Retina (tissue), 1 donor: ENCODE results near the gene AQP12B.
"Not testable (repeated sequence)": the region's sequence is repeated elsewhere in the genome, so short reads cannot be mapped to it uniquely, and the experiment has no call there.

Experiments
- DNase-seq: peaks from one replicate; pipeline ENCODE4 v3.0.0-alpha.2; 2016

Gene AQP12B

GRCh38 chr2:240701091-240701735, 18.5 kb upstream of the AQP12B start:
- DNase-seq, result no peak

DNA sequence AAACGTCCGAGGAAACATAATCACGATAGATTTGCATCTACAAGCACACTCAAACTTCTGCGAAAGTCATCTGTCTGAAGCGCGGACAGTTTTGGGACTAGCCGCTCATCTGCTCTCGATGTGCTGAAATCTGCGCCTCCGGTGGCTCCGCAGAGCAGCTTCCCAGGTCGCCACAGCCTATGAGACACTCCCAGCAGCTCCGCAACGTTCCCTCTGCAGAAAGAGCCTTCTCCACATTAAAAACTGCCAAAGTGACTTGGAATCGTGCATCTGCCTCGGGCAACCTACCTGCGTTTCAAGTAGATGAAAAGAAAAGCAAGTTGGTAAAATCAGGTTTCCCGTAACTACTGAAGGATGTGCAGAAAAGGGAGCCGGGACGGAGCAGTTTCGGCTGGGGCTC, 17.9 kb upstream of the AQP12B start:
- DNase-seq, result not testable (repeated sequence)

DNA sequence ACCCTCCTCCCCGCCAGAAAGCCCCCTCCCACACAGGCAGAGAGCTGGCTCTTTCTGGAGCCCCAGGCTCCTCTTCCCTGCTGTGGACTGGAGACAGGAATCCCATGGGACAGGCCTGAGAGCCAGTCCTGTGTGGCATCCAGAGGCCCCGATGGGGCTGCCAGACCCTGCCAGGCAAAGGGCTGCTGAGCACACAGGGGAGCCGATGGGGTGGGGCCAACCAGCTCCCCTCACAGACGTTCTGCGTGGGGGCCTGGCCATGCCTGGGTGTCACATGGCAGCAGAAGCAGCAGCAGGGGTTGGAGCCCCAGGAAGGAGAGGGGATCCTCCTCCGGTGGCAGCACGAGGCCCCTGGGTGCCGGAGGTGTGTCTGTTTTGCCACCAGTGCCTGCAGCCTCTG, 17.1 kb upstream of the AQP12B start:
- not testable (repeated sequence) for DNase-seq

GRCh38 chr2:240698852-240699561, 16.3 kb upstream of the AQP12B start:
- not testable (repeated sequence) for DNase-seq

- not testable (repeated sequence) for DNase-seq
Observed at GRCh38 chr2:240696469-240696868, 13.8 kb upstream of the AQP12B start.

GRCh38 chr2:240695593-240695992, 12.9 kb upstream of the AQP12B start:
- DNase-seq, result not testable (repeated sequence)

- DNase-seq, result not testable (repeated sequence)
Observed at GRCh38 chr2:240694304-240694703, 11.6 kb upstream of the AQP12B start.

GRCh38 chr2:240692583-240693561, 10.2 kb upstream of the AQP12B start:
- DNase-seq, result not testable (repeated sequence)

GRCh38 chr2:240691631-240692420, 9.1 kb upstream of the AQP12B start, which contains the start of gene AQP12A:
AQP12A (plus strand) TSS chr2:240691866; CDS start chr2:240691914, 48 bp downstream.
- DNase-seq, result not testable (repeated sequence)

GRCh38 chr2:240691075-240691427, 8.4 kb upstream of the AQP12B start:
- not testable (repeated sequence) for DNase-seq

GRCh38 chr2:240690421-240691074, 7.9 kb upstream of the AQP12B start:
- DNase-seq, result not testable (repeated sequence)

DNA sequence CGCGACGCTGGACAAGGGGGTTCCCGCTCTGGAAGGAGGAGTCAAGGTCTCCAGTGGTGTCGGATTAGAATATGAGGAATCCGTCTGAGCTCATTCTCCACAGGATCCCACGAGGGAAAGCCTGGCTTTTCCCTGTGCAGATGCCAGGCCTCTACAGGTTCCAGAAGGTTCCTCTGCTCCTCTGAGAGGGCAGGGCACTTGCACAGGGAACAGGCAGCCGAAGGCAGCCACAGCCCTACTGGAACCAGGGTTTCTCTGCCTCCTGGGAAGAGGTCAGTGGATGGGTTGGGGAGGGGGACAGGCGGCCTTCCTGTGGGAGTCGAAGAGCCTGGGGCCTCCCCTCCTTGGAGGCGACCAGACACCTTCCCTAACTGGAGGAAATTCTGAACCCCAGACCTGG, 7.3 kb upstream of the AQP12B start:
- no peak for DNase-seq

- DNase-seq, result no peak
Observed at GRCh38 chr2:240688553-240688919, 5.9 kb upstream of the AQP12B start.

DNA sequence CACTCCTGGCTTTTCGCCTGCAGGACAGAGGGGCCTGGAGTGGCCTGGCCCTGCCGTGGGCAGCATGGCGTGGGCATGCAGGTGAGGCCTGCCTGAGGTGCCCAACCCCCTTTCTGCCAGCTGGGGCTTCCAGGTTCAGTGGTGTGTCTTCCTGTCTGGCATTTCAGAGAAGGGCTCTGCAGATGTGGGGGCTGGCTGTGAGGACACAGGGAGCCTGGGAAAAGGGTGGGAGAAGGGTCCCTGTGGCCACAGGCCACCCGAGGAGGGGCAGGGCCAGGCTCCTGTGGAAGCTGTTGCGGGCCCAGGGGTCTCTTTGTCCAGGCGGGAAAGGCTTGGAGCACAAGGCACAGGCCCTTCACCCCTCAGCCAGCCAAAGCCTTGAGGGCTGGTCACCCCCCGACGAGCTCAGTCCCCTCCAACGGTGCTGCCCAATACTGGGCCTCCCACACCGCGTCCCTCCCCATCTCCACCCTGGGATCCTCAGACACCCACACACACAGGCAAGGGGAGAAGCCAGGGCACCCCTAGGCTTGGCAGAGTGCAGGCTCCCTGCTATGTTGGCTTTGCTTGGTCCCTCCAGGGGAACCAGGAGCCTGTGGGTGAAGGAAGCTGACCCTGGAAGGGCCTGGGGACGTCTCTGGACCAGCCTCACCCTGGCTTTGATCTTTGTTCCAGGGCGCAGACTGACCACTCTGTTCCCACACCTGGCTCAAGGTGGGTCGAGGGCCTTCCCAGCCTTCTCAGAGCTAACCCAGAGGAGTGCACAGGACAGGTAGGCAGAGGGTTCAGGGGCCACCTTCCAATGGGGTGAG, 5.3 kb upstream of the AQP12B start:
- DNase-seq, result no peak

- no peak for DNase-seq
Observed at GRCh38 chr2:240687045-240687740, 4.5 kb upstream of the AQP12B start.

GRCh38 chr2:240686460-240686859, 3.8 kb upstream of the AQP12B start:
- no peak for DNase-seq

- no peak for DNase-seq
Observed at GRCh38 chr2:240685771-240686371, 3.2 kb upstream of the AQP12B start.

GRCh38 chr2:240683980-240684728, 1.5 kb upstream of the AQP12B start:
- DNase-seq, result not testable (repeated sequence)
